Activated CD8-positive, alpha-beta T cell treated with anti-CD3 and anti-CD28 coated beads for 36 hours (primary cell): ENCODE data around the gene UMPS. TPM values are rescaled to one million over a fixed set of nuclear protein-coding genes. Genes with fewer than 3 reads are reported as not detected.

Source experiments
- ATAC-seq: fragments of 200-7000 bp; cut with Tn5 transposase; one replicate; pipeline ENCODE4 v1.10.0; 2021; ENCODE audit warnings: mild to moderate bottlenecking, moderate library complexity
- CTCF ChIA-PET: fragments of 350-600 bp; sonication (Branson Sonifier 250); formaldehyde crosslinking; loops from one replicate; lab custom pipeline; 2021; ENCODE audit warnings: antibody characterized with exemption; lab: Charles Lee
- POLR2A ChIA-PET: fragments of 350-600 bp; sonication (Branson Sonifier 250); formaldehyde crosslinking; loops from one replicate; lab custom pipeline; 2021; ENCODE audit warnings: antibody characterized with exemption; lab: Charles Lee
- DNase-seq: peaks from one replicate; pipeline ENCODE4 v3.0.0-alpha.2; 2020
- H3K27ac Mint-ChIP-seq: one replicate; pipeline ENCODE4 v1.8.0; 2021; ENCODE audit warnings: mild to moderate bottlenecking, mixed read lengths
- H3K27me3 Mint-ChIP-seq: one replicate; pipeline ENCODE4 v1.8.0; 2021; ENCODE audit warnings: mixed read lengths
- H3K36me3 Mint-ChIP-seq: one replicate; pipeline ENCODE4 v1.8.0; 2021; ENCODE audit warnings: low read depth, mixed read lengths
- H3K4me1 Mint-ChIP-seq: one replicate; pipeline ENCODE4 v1.8.0; 2021; ENCODE audit warnings: low read depth, mixed read lengths
- H3K4me3 Mint-ChIP-seq: one replicate; pipeline ENCODE4 v1.8.0; 2021; ENCODE audit warnings: mild to moderate bottlenecking, moderate library complexity, mixed read lengths
- H3K9me3 Mint-ChIP-seq: one replicate; pipeline ENCODE4 v1.8.0; 2021; ENCODE audit warnings: mixed read lengths
- CTCF ChIP-seq: fragments of 200-600 bp; IDR thresholded peaks from one replicate; pipeline ENCODE4 v1.8.0; 2022; ENCODE audit warnings: antibody characterized with exemption, mild to moderate bottlenecking
- intact Hi-C: fragments of 100-400 bp; cut with micrococcal nuclease; formaldehyde crosslinking; loops from one replicate; pipeline ENCODE4 v1.10.0; 2022
- total RNA-seq, 2 experiments: library from RNA; stranded (reverse); gene quantifications; one replicate each; pipeline ENCODE4 v1.2.3, GENCODE V29; 2021

UMPS gene
- total RNA-seq, 2 experiments from 2014 or later, result 41.7 to 53.1 TPM

GRCh38 chr3:124699051-124699450 lies 31.2 kb upstream of the UMPS start:
- Mint-ChIP-seq H3K4me3 (no peak overlapping the region), H3K9me3 (no peaks in the 10 kb centered on the region), H3K27ac (no peak overlapping the region), H3K36me3 (no peaks in the 10 kb centered on the region), H3K4me1 (no peaks in the 10 kb centered on the region), H3K27me3 (peaks cover 23% of the 10 kb centered on the region)
- ChIA-PET POLR2A (no interaction called here), CTCF (interaction anchor here (0.9 to 2.9 kb wide), 3 partner anchors 10 to 202 kb away, joined by 3 to 16 read pairs (median 4); no protein-coding TSS in a partner anchor)
- intact Hi-C loops, result no loop called here
- no peak for ATAC-seq
- TF ChIP-seq CTCF, result no peak
- no peak for DNase-seq

- no peak overlapping the region for H3K4me3 Mint-ChIP-seq
- no peak for TF ChIP-seq CTCF
- ChIA-PET POLR2A (no interaction called here), CTCF (interaction anchor here (1.0 to 2.9 kb wide), 2 partner anchors 11 to 201 kb away, joined by 4 to 16 read pairs; no protein-coding TSS in a partner anchor)
- H3K27me3 Mint-ChIP-seq, result peaks cover 21% of the 10 kb centered on the region
- H3K4me1 Mint-ChIP-seq, result no peaks in the 10 kb centered on the region
- H3K9me3 Mint-ChIP-seq, result no peaks in the 10 kb centered on the region
- DNase-seq, result no peak
- ATAC-seq, result no peak
- intact Hi-C loops, result no loop called here
- H3K27ac Mint-ChIP-seq, result no peak overlapping the region
- H3K36me3 Mint-ChIP-seq, result no peaks in the 10 kb centered on the region
These were observed 30.4 kb upstream of the UMPS start for GRCh38 chr3:124699686-124700396.

- DNase-seq (no peak), ATAC-seq (no peak)
- no peaks in the 10 kb centered on the region for H3K36me3 Mint-ChIP-seq
- H3K27me3 Mint-ChIP-seq, result peaks cover 25% of the 10 kb centered on the region
- H3K4me3 Mint-ChIP-seq, result no peak overlapping the region
- ChIA-PET POLR2A (interaction anchor here (0.6 kb wide), 1 partner anchor 13 kb away, joined by 3 read pairs; no protein-coding TSS in a partner anchor), CTCF (interaction anchor here (1.7 to 2.9 kb wide), 2 partner anchors 12 kb away, joined by 10 to 16 read pairs; no protein-coding TSS in a partner anchor)
- no peaks in the 10 kb centered on the region for H3K4me1 Mint-ChIP-seq
- intact Hi-C loops, result no loop called here
- no peaks in the 10 kb centered on the region for H3K9me3 Mint-ChIP-seq
- no peak overlapping the region for H3K27ac Mint-ChIP-seq
- TF ChIP-seq CTCF, result no peak
These were observed 29.2 kb upstream of the UMPS start for GRCh38 chr3:124700880-124701684.

- DNase-seq (no peak), ATAC-seq (no peak)
- intact Hi-C loops, result no loop called here
- no peaks in the 10 kb centered on the region for H3K9me3 Mint-ChIP-seq
- H3K4me3 Mint-ChIP-seq, result no peak overlapping the region
- H3K27me3 Mint-ChIP-seq, result peaks cover 26% of the 10 kb centered on the region
- CTCF ChIA-PET, result interaction anchor here (1.7 kb wide), 1 partner anchor 13 kb away, joined by 10 read pairs; no protein-coding TSS in a partner anchor
- no peak for TF ChIP-seq CTCF
- H3K36me3 Mint-ChIP-seq, result no peaks in the 10 kb centered on the region
- no peaks in the 10 kb centered on the region for H3K4me1 Mint-ChIP-seq
- POLR2A ChIA-PET, result no interaction called here
- H3K27ac Mint-ChIP-seq, result no peak overlapping the region
These were observed 28.6 kb upstream of the UMPS start for GRCh38 chr3:124701687-124702086.

- no peaks in the 10 kb centered on the region for H3K9me3 Mint-ChIP-seq
- no peak overlapping the region for H3K27ac Mint-ChIP-seq
- ChIA-PET POLR2A (no interaction called here), CTCF (no interaction called here)
- no peak for TF ChIP-seq CTCF
- ATAC-seq, result no peak
- no peak overlapping the region for H3K4me3 Mint-ChIP-seq
- no peaks in the 10 kb centered on the region for H3K4me1 Mint-ChIP-seq
- H3K27me3 Mint-ChIP-seq, result peaks cover 32% of the 10 kb centered on the region
- no peaks in the 10 kb centered on the region for H3K36me3 Mint-ChIP-seq
- intact Hi-C loops, result no loop called here
- DNase-seq, result no peak
These were observed 27.3 kb upstream of the UMPS start for GRCh38 chr3:124702950-124703349.
